Upper lobe of left lung (tissue), 4 donors: ENCODE results near the gene HMGXB3.

Experiments used
- POLR2AphosphoS5 ChIP-seq, 2 donors: sonication (generic); formaldehyde crosslinking; IDR thresholded peaks; one replicate each; pipeline ENCODE4 v1.5.1; 2017; ENCODE audit warnings: antibody characterized with exemption in 2 of 2
- TF ChIP-seq, protein P1 (sequence below), 6 experiments: fragments of 450-650 bp in 4 of 6; fragments of 200-600 bp in 2 of 6; sonication (generic) in 2 of 6; IDR thresholded peaks; one replicate each; pipeline ENCODE4 v1.5.1; 2016 to 2019; ENCODE audit warnings: antibody characterized with exemption in 6 of 6

GRCh38 chr5:150000990-150001659 is 586 bp downstream of the HMGXB3 start:
- TF ChIP-seq, protein P1, sequence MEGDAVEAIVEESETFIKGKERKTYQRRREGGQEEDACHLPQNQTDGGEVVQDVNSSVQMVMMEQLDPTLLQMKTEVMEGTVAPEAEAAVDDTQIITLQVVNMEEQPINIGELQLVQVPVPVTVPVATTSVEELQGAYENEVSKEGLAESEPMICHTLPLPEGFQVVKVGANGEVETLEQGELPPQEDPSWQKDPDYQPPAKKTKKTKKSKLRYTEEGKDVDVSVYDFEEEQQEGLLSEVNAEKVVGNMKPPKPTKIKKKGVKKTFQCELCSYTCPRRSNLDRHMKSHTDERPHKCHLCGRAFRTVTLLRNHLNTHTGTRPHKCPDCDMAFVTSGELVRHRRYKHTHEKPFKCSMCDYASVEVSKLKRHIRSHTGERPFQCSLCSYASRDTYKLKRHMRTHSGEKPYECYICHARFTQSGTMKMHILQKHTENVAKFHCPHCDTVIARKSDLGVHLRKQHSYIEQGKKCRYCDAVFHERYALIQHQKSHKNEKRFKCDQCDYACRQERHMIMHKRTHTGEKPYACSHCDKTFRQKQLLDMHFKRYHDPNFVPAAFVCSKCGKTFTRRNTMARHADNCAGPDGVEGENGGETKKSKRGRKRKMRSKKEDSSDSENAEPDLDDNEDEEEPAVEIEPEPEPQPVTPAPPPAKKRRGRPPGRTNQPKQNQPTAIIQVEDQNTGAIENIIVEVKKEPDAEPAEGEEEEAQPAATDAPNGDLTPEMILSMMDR (IDR thresholded peaks at IDR 0.05): no peak
- no peak for TF ChIP-seq POLR2AphosphoS5 (IDR thresholded peaks at IDR 0.05)
